ENCODE data around the gene IL12RB1.

Gene IL12RB1

DNA sequence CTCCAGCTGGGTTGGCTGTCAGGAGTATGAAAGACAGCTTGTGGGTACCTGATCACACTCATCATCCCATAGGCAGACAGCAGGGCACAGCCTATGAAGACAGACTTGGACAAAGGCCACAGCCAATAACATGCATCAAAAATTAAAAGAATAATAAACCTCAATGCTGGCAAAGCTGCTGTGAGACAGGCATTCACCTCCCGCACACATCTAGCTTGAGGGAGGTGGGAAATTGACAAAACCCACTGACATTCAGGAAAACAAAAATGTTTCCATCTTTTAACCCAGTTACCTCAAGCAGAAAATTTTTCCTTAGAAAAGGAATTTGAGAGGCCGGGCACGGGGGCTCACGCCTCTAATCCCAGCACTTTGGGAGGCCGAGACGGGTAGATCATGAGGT is 14.4 kb downstream of the IL12RB1 start:
- DNase-seq (ENCODE audit: low read depth), result no peak
- H3K4me3 ChIP-seq (ENCODE audit: low read depth, low read length), result no peak overlapping the region
- TF ChIP-seq MAX (IDR thresholded peaks at IDR 0.05; ENCODE audit: low read depth, low read length), result no peak
- no peak for TF ChIP-seq POLR2A (IDR thresholded peaks at IDR 0.05; ENCODE audit: extremely low read depth, insufficient read length)
- TF ChIP-seq, protein P1, sequence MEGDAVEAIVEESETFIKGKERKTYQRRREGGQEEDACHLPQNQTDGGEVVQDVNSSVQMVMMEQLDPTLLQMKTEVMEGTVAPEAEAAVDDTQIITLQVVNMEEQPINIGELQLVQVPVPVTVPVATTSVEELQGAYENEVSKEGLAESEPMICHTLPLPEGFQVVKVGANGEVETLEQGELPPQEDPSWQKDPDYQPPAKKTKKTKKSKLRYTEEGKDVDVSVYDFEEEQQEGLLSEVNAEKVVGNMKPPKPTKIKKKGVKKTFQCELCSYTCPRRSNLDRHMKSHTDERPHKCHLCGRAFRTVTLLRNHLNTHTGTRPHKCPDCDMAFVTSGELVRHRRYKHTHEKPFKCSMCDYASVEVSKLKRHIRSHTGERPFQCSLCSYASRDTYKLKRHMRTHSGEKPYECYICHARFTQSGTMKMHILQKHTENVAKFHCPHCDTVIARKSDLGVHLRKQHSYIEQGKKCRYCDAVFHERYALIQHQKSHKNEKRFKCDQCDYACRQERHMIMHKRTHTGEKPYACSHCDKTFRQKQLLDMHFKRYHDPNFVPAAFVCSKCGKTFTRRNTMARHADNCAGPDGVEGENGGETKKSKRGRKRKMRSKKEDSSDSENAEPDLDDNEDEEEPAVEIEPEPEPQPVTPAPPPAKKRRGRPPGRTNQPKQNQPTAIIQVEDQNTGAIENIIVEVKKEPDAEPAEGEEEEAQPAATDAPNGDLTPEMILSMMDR (IDR thresholded peaks at IDR 0.05; ENCODE audit: low read depth, low read length), result no peak
- TF ChIP-seq MYC (IDR thresholded peaks at IDR 0.05; ENCODE audit: low read depth, low read length), result no peak

DNA sequence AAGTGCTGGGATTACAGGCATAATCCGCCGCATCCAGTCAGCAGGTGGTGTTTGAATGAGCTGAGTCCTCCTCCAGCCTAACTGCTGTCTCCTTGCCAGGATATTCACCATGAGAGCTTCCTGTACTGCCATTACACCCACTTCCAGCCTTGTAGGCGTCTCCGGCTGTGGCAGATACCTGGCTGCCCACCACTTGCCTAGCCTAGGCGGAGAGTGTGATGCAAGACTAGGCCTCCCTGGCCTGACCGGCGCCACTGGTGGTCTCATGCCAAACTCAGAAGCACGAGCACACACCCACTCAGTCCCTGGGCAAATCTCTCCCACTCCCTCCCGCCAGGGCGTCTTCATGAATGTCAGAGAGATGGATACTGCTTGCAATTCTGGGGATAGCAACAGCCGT is 16.6 kb downstream of the IL12RB1 start:
- DNase-seq (ENCODE audit: low read depth), result no peak
- no peak overlapping the region for H3K4me3 ChIP-seq (ENCODE audit: low read depth, low read length)
- TF ChIP-seq MYC (IDR thresholded peaks at IDR 0.05; ENCODE audit: low read depth, low read length), result no peak
- no peak for TF ChIP-seq MAX (IDR thresholded peaks at IDR 0.05; ENCODE audit: low read depth, low read length)
- no peak for TF ChIP-seq POLR2A (IDR thresholded peaks at IDR 0.05; ENCODE audit: extremely low read depth, insufficient read length)
- TF ChIP-seq, protein P1 (IDR thresholded peaks at IDR 0.05; ENCODE audit: low read depth, low read length), result no peak

- H3K4me3 ChIP-seq (ENCODE audit: low read depth, low read length), result no peak overlapping the region
- TF ChIP-seq MAX (IDR thresholded peaks at IDR 0.05; ENCODE audit: low read depth, low read length) (no peak), POLR2A (IDR thresholded peaks at IDR 0.05; ENCODE audit: extremely low read depth, insufficient read length) (no peak), MYC (IDR thresholded peaks at IDR 0.05; ENCODE audit: low read depth, low read length) (no peak)
- TF ChIP-seq, protein P1 (IDR thresholded peaks at IDR 0.05; ENCODE audit: low read depth, low read length), result no peak
- DNase-seq (ENCODE audit: low read depth), result no peak
Measured at GRCh38 chr19:18069383-18069782, 17.4 kb downstream of the IL12RB1 start.

DNA sequence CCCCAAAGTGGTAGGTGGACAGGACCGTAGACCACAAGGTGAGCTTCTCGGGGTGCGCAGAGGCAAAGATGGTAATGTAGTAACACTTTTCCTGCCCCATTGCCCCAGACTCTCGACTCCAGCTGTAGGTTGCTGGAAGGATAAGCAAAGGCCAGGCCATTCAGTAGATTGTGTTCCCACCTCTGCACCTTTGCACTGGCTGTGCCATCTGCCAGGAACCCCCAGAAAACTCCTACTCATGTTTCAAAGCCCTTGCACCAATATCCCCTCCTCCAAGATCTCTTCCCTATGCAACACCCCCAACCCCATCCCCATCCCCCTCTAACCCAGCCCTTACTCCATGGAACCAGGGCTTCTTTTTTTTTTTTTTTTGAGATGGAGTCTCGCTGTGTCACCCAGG is 18.3 kb downstream of the IL12RB1 start:
- H3K4me3 ChIP-seq (ENCODE audit: low read depth, low read length), result no peak overlapping the region
- DNase-seq (ENCODE audit: low read depth), result no peak
- TF ChIP-seq, protein P1 (IDR thresholded peaks at IDR 0.05; ENCODE audit: low read depth, low read length), result no peak
- TF ChIP-seq MYC (IDR thresholded peaks at IDR 0.05; ENCODE audit: low read depth, low read length) (no peak), MAX (IDR thresholded peaks at IDR 0.05; ENCODE audit: low read depth, low read length) (no peak), POLR2A (IDR thresholded peaks at IDR 0.05; ENCODE audit: extremely low read depth, insufficient read length) (no peak)

GRCh38 chr19:18065173-18065495 is 21.6 kb downstream of the IL12RB1 start:
- no peak overlapping the region for H3K4me3 ChIP-seq (ENCODE audit: low read depth, low read length)
- no peak for DNase-seq (ENCODE audit: low read depth)
- TF ChIP-seq, protein P1 (IDR thresholded peaks at IDR 0.05; ENCODE audit: low read depth, low read length), result no peak
- TF ChIP-seq MAX (IDR thresholded peaks at IDR 0.05; ENCODE audit: low read depth, low read length), result no peak
- TF ChIP-seq MYC (IDR thresholded peaks at IDR 0.05; ENCODE audit: low read depth, low read length), result no peak
- no peak for TF ChIP-seq POLR2A (IDR thresholded peaks at IDR 0.05; ENCODE audit: extremely low read depth, insufficient read length)

GRCh38 chr19:18063463-18063862 is 23.3 kb downstream of the IL12RB1 start:
- no peak overlapping the region for H3K4me3 ChIP-seq (ENCODE audit: low read depth, low read length)
- peak; percentile 42 for DNase-seq (ENCODE audit: low read depth)
- TF ChIP-seq MAX (IDR thresholded peaks at IDR 0.05; ENCODE audit: low read depth, low read length), result no peak
- TF ChIP-seq, protein P1 (IDR thresholded peaks at IDR 0.05; ENCODE audit: low read depth, low read length), result peak; percentile 35
- TF ChIP-seq POLR2A (IDR thresholded peaks at IDR 0.05; ENCODE audit: extremely low read depth, insufficient read length), result no peak
- no peak for TF ChIP-seq MYC (IDR thresholded peaks at IDR 0.05; ENCODE audit: low read depth, low read length)

Measured in NB4 (cell line).